ENCODE results near the gene MLPH. TPM values are rescaled to one million over a fixed set of nuclear protein-coding genes. Genes with fewer than 3 reads are reported as not detected.

MLPH gene
- total and polyA plus RNA-seq, 9 of the 15 experiments (the other 6 are each of a cell fraction or from before 2014, with no cell fraction given): 0.22 TPM; not detected in 8

GRCh38 chr2:237474931-237475703 is 11.9 kb upstream of the MLPH start (continued):
- TF ChIP-seq ZHX1 (conservative IDR thresholded peaks at IDR 0.05; ENCODE audit: low read length) (no peak), ZFX (CRISPR knock-in tag; IDR thresholded peaks at IDR 0.05) (peak; percentile 69), ARID3A (IDR thresholded peaks at IDR 0.05; ENCODE audit: borderline replicate concordance, low read depth, low read length) (no peak), ATF7 (IDR thresholded peaks at IDR 0.05) (0 out of 2 replicates have a peak, but pooled peaks have one; percentile 18), PHF8 (IDR thresholded peaks at IDR 0.05; ENCODE audit: borderline replicate concordance, low read length) (peak; percentile 50; the same call in 1 of the 2 replicates), ZBTB11 (CRISPR knock-in tag; IDR thresholded peaks at IDR 0.05) (peak in 1 of 3 experiments; percentile 42; a peak in 1 of 6 replicates), CTCF (IDR thresholded peaks at IDR 0.05 in 2 of 3, conservative IDR thresholded peaks at IDR 0.05 in 1 of 3; ENCODE audit: insufficient read depth in 2 of 3, low read depth in 1 of 3, low read length in 3 of 3) (peak; percentile 57 to 68 (median 61)), NR2C2 (CRISPR knock-in tag; IDR thresholded peaks at IDR 0.05) (no peak), NR2C2 (tag; IDR thresholded peaks at IDR 0.05) (peak; percentile 76), FOXP4 (CRISPR knock-in tag; IDR thresholded peaks at IDR 0.05; ENCODE audit: borderline replicate concordance) (no peak), ZNF212 (CRISPR knock-in tag; IDR thresholded peaks at IDR 0.05) (0 out of 2 replicates have a peak, but pooled peaks have one; percentile 11), MAZ (CRISPR knock-in tag; conservative IDR thresholded peaks at IDR 0.05 in 1 of 2, IDR thresholded peaks at IDR 0.05 in 1 of 2) (peak; percentile 33 to 59; a peak in 3 of 4 replicates)

Data from K562 (cell line).